ENCODE results near the gene ANTXR2.
A peak's percentile ranks its signal among the peaks of the same experiment; 100 is the strongest.

The ANTXR2 gene

DNA sequence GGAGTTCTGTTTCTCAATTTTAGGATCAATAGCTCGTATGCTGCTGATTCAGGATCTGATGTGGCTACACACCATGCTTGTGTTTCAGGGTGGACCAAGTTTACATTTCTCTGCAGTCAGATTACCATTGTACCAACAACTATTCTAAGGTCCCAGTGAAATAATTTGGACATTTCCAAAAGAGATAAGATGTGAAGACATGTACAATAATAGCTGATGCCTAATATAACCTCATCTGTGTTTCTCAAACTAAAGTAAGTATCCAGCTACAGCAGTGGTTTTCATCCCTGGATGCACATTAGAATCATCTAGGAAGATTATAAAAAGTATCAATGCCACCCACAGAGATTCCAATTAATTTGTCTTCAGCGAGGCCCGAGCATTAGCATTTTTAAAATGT, 209.7 kb downstream of the ANTXR2 start:
- no peak for TF ChIP-seq CTCF (IDR thresholded peaks at IDR 0.05; ENCODE audit: low read depth, low read length)
- no peak for DNase-seq (ENCODE audit: low read depth in 2 of 2)
- no peak overlapping the region for H3K4me3 ChIP-seq (replicated peaks in 1 of 2; ENCODE audit: low read depth in 2 of 2, low read length in 2 of 2)

- H3K4me3 ChIP-seq (replicated peaks in 1 of 2; ENCODE audit: low read depth in 2 of 2, low read length in 2 of 2) = no peak overlapping the region
- no peak for DNase-seq (ENCODE audit: low read depth in 2 of 2)
- TF ChIP-seq CTCF (IDR thresholded peaks at IDR 0.05; ENCODE audit: low read depth, low read length) = no peak
Measured at GRCh38 chr4:79862821-79863220, 210.2 kb downstream of the ANTXR2 start.

DNA sequence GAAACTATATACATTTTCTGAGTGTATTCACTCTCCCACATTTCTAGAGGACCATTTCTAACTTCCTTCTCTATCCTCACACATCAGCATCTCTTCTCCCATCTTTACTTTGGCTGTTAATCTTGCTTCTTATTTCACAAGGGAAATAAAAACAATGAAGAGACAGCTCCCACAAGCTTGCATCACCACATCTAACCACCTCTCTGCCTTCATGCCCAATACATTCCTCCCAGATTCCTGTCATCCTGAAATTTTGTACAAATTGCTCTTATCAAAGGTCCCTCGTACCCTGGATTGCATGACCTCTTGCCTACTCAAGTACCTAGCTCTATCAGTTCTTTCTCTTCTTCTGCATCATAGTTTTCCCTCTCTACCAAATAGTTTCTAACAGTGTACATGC, 215.2 kb downstream of the ANTXR2 start:
- TF ChIP-seq CTCF (IDR thresholded peaks at IDR 0.05; ENCODE audit: low read depth, low read length) = no peak
- DNase-seq (ENCODE audit: low read depth in 2 of 2) = no peak
- H3K4me3 ChIP-seq (replicated peaks in 1 of 2; ENCODE audit: low read depth in 2 of 2, low read length in 2 of 2) = no peak overlapping the region

DNA sequence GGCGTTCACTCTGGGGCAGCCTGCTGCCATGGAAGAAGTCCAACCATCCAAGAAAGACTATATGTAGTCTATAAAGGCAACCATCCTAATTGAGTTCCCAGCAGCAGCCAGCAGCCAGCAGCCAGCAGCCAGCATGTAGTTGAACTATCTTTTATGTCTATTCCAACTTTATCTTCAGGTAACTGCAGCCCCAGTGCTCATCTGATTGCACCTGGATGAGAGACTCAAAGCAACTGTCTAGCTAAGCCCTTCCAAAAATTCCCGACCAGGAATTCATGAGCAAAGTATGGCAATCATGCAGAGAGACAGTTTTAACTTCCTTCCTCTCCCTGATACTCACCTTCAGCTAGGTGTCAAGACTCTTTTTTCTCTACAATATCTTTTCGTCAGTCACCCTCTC, 216.8 kb downstream of the ANTXR2 start:
- H3K4me3 ChIP-seq (replicated peaks in 1 of 2; ENCODE audit: low read depth in 2 of 2, low read length in 2 of 2) = no peak overlapping the region
- no peak for DNase-seq (ENCODE audit: low read depth in 2 of 2)
- TF ChIP-seq CTCF (IDR thresholded peaks at IDR 0.05; ENCODE audit: low read depth, low read length) = no peak

GRCh38 chr4:79854856-79855502, 218.1 kb downstream of the ANTXR2 start:
- no peak overlapping the region for H3K4me3 ChIP-seq (replicated peaks in 1 of 2; ENCODE audit: low read depth in 2 of 2, low read length in 2 of 2)
- peak in 1 of 2 donors; percentile 8 for DNase-seq (ENCODE audit: low read depth in 2 of 2)
- no peak for TF ChIP-seq CTCF (IDR thresholded peaks at IDR 0.05; ENCODE audit: low read depth, low read length)

- H3K4me3 ChIP-seq (replicated peaks in 1 of 2; ENCODE audit: low read depth in 2 of 2, low read length in 2 of 2) = no peak overlapping the region
- DNase-seq (ENCODE audit: low read depth in 2 of 2) = peak; percentile 60 to 79
Measured at GRCh38 chr4:79852305-79852730, 220.7 kb downstream of the ANTXR2 start.

More at GRCh38 chr4:79852305-79852730, 220.7 kb downstream of the ANTXR2 start:
- no peak for TF ChIP-seq CTCF (IDR thresholded peaks at IDR 0.05; ENCODE audit: low read depth, low read length)

Measured in cardiac fibroblast (primary cell).